ENCODE results near the gene MAML3.

MAML3 gene

GRCh38 chr4:139922406-139923024 is 231.5 kb downstream of the MAML3 start:
- peak overlapping the region; percentile 99 for H3K27ac ChIP-seq
- no peak for TF ChIP-seq CTCF (conservative IDR thresholded peaks at IDR 0.05)

GRCh38 chr4:139921429-139922184 is 232.4 kb downstream of the MAML3 start:
- no peak for TF ChIP-seq CTCF (conservative IDR thresholded peaks at IDR 0.05)
- peak overlapping the region; percentile 99 for H3K27ac ChIP-seq

GRCh38 chr4:139920486-139921002 is 233.4 kb downstream of the MAML3 start:
- no peak for TF ChIP-seq CTCF (conservative IDR thresholded peaks at IDR 0.05)
- peak overlapping the region; percentile 99 for H3K27ac ChIP-seq

GRCh38 chr4:139919521-139919920 is 234.5 kb downstream of the MAML3 start:
- TF ChIP-seq CTCF (conservative IDR thresholded peaks at IDR 0.05), result no peak
- H3K27ac ChIP-seq, result peak overlapping the region; percentile 99

- no peak for TF ChIP-seq CTCF (conservative IDR thresholded peaks at IDR 0.05)
- H3K27ac ChIP-seq, result peak overlapping the region; percentile 99
Measured at GRCh38 chr4:139919004-139919403, 235.0 kb downstream of the MAML3 start.

GRCh38 chr4:139918591-139918990 is 235.4 kb downstream of the MAML3 start:
- TF ChIP-seq CTCF (conservative IDR thresholded peaks at IDR 0.05), result no peak

GRCh38 chr4:139917896-139918295 is 236.1 kb downstream of the MAML3 start:
- no peak for TF ChIP-seq CTCF (conservative IDR thresholded peaks at IDR 0.05)
- H3K27ac ChIP-seq, result peak overlapping the region; percentile 99

More at GRCh38 chr4:139918591-139918990, 235.4 kb downstream of the MAML3 start:
- peak overlapping the region; percentile 99 for H3K27ac ChIP-seq

Data from VCaP (cell line).